GM21390 (cell line): ENCODE measurements around the gene CCDC57.

Source experiments
- ATAC-seq: cut with Tn5 transposase; IDR thresholded peaks from one replicate; pipeline ENCODE4 v1.9.1; 2021; ENCODE audit not compliant: unreplicated experiment

The CCDC57 gene

GRCh38 chr17:82064433-82065192 is 148.0 kb downstream of the CCDC57 start:
- no peak for ATAC-seq

GRCh38 chr17:82063424-82064415 is 148.9 kb downstream of the CCDC57 start:
- ATAC-seq = no peak

- ATAC-seq = no peak
These were observed 149.7 kb downstream of the CCDC57 start for GRCh38 chr17:82062984-82063368.

- ATAC-seq = no peak
These were observed 150.3 kb downstream of the CCDC57 start for GRCh38 chr17:82062076-82062983.

GRCh38 chr17:82061047-82061925 is 151.4 kb downstream of the CCDC57 start:
- ATAC-seq = no peak

GRCh38 chr17:82060614-82061013 is 152.0 kb downstream of the CCDC57 start:
- ATAC-seq = no peak

GRCh38 chr17:82060001-82060380 is 152.7 kb downstream of the CCDC57 start:
- ATAC-seq = no peak

- no peak for ATAC-seq
These were observed 153.2 kb downstream of the CCDC57 start for GRCh38 chr17:82059272-82060000.

- ATAC-seq = no peak
These were observed 153.8 kb downstream of the CCDC57 start for GRCh38 chr17:82058855-82059249.

- ATAC-seq = no peak
These were observed 154.3 kb downstream of the CCDC57 start for GRCh38 chr17:82058230-82058854.

- ATAC-seq = no peak
These were observed 155.7 kb downstream of the CCDC57 start for GRCh38 chr17:82056729-82057621.

- no peak for ATAC-seq
These were observed 156.5 kb downstream of the CCDC57 start for GRCh38 chr17:82055965-82056728.

- ATAC-seq = no peak
These were observed 157.3 kb downstream of the CCDC57 start for GRCh38 chr17:82055023-82055964.

GRCh38 chr17:82054351-82055022 is 158.2 kb downstream of the CCDC57 start:
- no peak for ATAC-seq

GRCh38 chr17:82053556-82054263 is 158.9 kb downstream of the CCDC57 start:
- no peak for ATAC-seq
